ENCODE results near the gene GALNT13. TPM values are rescaled to one million over a fixed set of nuclear protein-coding genes. Genes with fewer than 3 reads are reported as not detected.

The GALNT13 gene
- not detected for total RNA-seq

DNA sequence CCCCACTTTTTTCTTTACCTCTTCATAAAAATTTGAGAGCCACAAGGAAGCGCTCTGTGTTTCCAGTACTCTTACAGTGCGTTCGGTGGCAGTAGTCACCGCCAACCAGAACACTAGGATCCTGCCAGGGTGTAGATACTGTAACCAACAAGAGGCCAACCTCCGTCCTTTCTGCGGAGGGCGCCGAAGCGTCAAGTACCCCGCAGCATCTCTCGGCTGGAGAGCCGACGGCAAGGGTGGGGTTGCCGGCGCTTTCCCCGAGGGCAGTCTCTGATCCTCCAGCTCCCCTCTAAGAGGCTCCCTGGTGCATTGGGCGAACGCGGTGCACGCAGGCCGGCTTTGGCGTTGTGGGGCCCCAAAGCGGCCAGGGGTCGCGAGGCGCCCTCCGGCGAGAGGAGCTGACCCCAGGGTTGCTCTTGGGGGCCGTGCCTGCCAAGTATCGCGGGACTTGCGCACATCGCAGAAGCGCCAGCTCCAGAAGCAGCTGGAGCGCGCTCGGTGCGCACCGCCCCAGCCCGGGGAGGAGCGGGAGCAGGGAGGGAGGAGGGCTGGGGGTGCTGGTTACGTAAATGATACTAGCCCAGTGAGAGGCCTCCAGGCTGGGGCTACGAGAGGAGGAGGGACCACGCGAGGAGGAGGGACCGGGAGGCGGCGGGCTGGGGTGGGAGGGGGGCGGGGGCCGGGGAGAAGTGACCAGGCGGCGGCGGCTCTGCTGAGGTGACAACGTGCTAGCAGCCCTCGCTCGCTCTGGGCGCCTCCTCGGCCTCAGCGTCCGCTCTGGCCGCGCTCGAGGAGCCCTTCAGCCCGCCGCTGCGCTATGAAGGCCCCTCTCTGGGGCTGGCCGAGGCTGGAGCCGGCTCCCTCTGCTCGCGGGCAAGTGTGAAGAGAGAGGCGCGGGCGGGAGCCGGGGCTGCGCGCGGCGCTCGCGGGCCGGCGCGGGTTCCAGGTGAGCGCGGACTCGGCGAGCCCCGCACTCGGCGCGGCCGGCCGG, at the start of gene GALNT13:
Gene GALNT13 (plus strand): TSS at position 692 of the 991 bp plus-strand sequence.

